Effector memory CD4-positive, alpha-beta T cell (primary cell): ENCODE results near the gene SRGAP3.

Source experiments
- DNase-seq, 3 donors: peaks; one replicate each; pipeline ENCODE4 v3.0.0-alpha.2; 2020
- H3K27ac ChIP-seq: 2 replicates; pipeline ENCODE4 v1.7.0; 2013; ENCODE audit warnings: mild to moderate bottlenecking, low read length, moderate library complexity; ENCODE audit not compliant: insufficient read depth, poor library complexity, severe bottlenecking
- H3K27me3 ChIP-seq: replicated peaks from 2 replicates; pipeline ENCODE4 v1.7.0; 2013; ENCODE audit warnings: mild to moderate bottlenecking, low read length; ENCODE audit not compliant: insufficient read depth, control insufficient read depth, poor library complexity, severe bottlenecking
- H3K36me3 ChIP-seq: 2 replicates; pipeline ENCODE4 v1.7.0; 2013; ENCODE audit warnings: mild to moderate bottlenecking, low read length, moderate library complexity; ENCODE audit not compliant: control insufficient read depth, insufficient read depth
- H3K4me1 ChIP-seq: 2 replicates; pipeline ENCODE4 v1.7.0; 2013; ENCODE audit warnings: low read length, mild to moderate bottlenecking; ENCODE audit not compliant: control insufficient read depth, insufficient read depth, poor library complexity, severe bottlenecking
- H3K4me3 ChIP-seq: 2 replicates; pipeline ENCODE4 v1.7.0; 2013; ENCODE audit warnings: low read length, low read depth, mild to moderate bottlenecking; ENCODE audit not compliant: insufficient read depth, poor library complexity, severe bottlenecking
- H3K9me3 ChIP-seq: 2 replicates; pipeline ENCODE4 v1.7.0; 2013; ENCODE audit warnings: mild to moderate bottlenecking, low read length, moderate library complexity; ENCODE audit not compliant: control insufficient read depth

SRGAP3 gene

GRCh38 chr3:9142362-9142761, 107.1 kb downstream of the SRGAP3 start:
- no peaks in the 10 kb centered on the region for H3K9me3 ChIP-seq
- no peak overlapping the region for H3K4me3 ChIP-seq
- DNase-seq, result no peak
- no peaks in the 10 kb centered on the region for H3K36me3 ChIP-seq
- no peaks in the 10 kb centered on the region for H3K4me1 ChIP-seq
- H3K27me3 ChIP-seq, result no peaks in the 10 kb centered on the region
- no peak overlapping the region for H3K27ac ChIP-seq

DNA sequence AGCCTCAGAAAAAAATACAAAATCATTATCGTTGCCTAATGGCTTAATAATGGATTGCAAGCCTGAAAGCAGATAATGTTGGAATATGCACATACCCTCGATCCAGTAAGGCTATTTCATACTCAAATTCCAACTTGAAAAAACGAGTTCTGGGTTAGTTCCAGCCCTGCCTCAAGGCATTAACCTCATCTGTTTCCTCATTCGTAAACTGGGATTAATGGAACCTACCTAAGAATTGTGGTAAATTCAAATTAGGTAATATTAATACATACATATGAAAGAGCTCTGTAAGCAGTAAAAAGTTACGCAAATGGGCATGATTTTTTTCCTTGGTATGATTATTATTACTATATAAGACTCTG, 107.5 kb downstream of the SRGAP3 start:
- Histone ChIP-seq H3K4me3 (no peak overlapping the region), H3K27ac (no peak overlapping the region), H3K4me1 (no peaks in the 10 kb centered on the region), H3K9me3 (no peaks in the 10 kb centered on the region), H3K27me3 (no peaks in the 10 kb centered on the region), H3K36me3 (no peaks in the 10 kb centered on the region)
- DNase-seq, result no peak

- no peaks in the 10 kb centered on the region for H3K9me3 ChIP-seq
- H3K4me1 ChIP-seq, result no peaks in the 10 kb centered on the region
- no peak for DNase-seq
- H3K27me3 ChIP-seq, result no peaks in the 10 kb centered on the region
- no peak overlapping the region for H3K27ac ChIP-seq
- H3K36me3 ChIP-seq, result no peaks in the 10 kb centered on the region
- no peak overlapping the region for H3K4me3 ChIP-seq
Measured at GRCh38 chr3:9139366-9139765, 110.1 kb downstream of the SRGAP3 start.

- no peak overlapping the region for H3K27ac ChIP-seq
- H3K36me3 ChIP-seq, result no peaks in the 10 kb centered on the region
- H3K4me3 ChIP-seq, result no peak overlapping the region
- no peak for DNase-seq
- no peaks in the 10 kb centered on the region for H3K9me3 ChIP-seq
- H3K4me1 ChIP-seq, result no peaks in the 10 kb centered on the region
- no peaks in the 10 kb centered on the region for H3K27me3 ChIP-seq
Measured at GRCh38 chr3:9137676-9138075, 111.8 kb downstream of the SRGAP3 start.

DNA sequence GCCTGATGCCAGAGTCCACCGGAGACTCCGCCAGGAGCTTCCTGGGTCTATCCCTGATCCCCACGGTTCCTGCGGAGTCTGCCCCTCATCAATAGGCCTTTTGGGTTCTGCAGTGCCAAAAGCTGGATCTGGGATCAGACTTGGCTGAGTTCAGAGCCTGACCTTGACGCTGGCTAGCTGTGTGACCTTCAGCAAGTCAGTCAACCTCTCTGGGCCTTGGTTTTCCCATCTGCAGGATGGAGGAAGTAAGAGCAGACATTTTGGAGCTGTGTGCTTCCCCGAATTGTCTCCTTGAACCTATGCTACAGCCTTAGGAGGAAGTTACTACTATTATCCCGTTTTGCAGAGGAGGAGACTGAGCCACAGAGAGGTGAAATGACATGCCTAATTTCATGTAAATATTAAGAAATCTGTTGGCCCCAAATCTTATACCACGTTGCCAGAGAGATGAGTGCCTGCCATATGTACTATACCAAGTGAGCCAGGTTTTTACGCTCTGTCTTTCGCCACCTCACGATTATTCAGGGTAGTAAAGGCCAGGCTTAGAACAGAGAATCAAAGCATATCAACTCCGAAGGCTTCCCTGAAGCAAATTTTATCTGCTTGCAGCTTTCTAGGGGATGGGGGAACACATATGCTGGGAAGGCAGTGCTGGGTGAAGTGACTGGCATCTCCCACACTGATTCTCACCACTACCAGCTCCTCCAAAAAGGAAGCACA, 112.5 kb downstream of the SRGAP3 start:
- no peak overlapping the region for H3K27ac ChIP-seq
- no peaks in the 10 kb centered on the region for H3K36me3 ChIP-seq
- no peaks in the 10 kb centered on the region for H3K9me3 ChIP-seq
- H3K4me3 ChIP-seq, result no peak overlapping the region
- no peaks in the 10 kb centered on the region for H3K4me1 ChIP-seq
- DNase-seq, result no peak
- H3K27me3 ChIP-seq, result no peaks in the 10 kb centered on the region

- Histone ChIP-seq H3K27me3 (no peaks in the 10 kb centered on the region), H3K4me1 (no peaks in the 10 kb centered on the region), H3K4me3 (no peak overlapping the region), H3K9me3 (no peaks in the 10 kb centered on the region), H3K36me3 (no peaks in the 10 kb centered on the region), H3K27ac (no peak overlapping the region)
- DNase-seq, result no peak
Measured at GRCh38 chr3:9135930-9136525, 113.4 kb downstream of the SRGAP3 start.

DNA sequence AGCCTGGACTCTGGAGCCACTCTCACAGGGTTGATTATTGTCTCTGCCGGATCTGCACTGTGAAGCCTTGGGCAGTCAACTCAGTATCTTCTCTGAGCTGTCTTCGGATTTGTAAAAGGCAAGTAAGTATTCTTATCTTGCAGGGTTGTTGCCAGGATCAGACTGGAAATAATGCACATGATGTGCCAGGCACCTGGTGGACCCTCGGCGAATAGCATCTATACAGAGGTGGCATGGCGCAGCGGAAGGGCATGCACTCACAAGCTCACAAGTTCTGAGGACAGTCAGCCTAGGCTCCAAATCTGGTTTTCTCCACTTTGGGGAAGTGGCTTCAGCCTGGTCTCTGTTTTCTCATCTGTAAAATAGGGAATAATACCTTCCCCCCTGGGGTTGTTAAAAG, 113.9 kb downstream of the SRGAP3 start:
- Histone ChIP-seq H3K27ac (no peak overlapping the region), H3K9me3 (no peaks in the 10 kb centered on the region), H3K4me1 (no peaks in the 10 kb centered on the region), H3K36me3 (no peaks in the 10 kb centered on the region), H3K4me3 (no peak overlapping the region), H3K27me3 (no peaks in the 10 kb centered on the region)
- DNase-seq, result no peak

- H3K27me3 ChIP-seq, result no peaks in the 10 kb centered on the region
- H3K9me3 ChIP-seq, result no peaks in the 10 kb centered on the region
- no peak overlapping the region for H3K27ac ChIP-seq
- no peak for DNase-seq
- H3K4me3 ChIP-seq, result no peak overlapping the region
- no peaks in the 10 kb centered on the region for H3K4me1 ChIP-seq
- H3K36me3 ChIP-seq, result no peaks in the 10 kb centered on the region
Measured at GRCh38 chr3:9133656-9134055, 115.8 kb downstream of the SRGAP3 start.

DNA sequence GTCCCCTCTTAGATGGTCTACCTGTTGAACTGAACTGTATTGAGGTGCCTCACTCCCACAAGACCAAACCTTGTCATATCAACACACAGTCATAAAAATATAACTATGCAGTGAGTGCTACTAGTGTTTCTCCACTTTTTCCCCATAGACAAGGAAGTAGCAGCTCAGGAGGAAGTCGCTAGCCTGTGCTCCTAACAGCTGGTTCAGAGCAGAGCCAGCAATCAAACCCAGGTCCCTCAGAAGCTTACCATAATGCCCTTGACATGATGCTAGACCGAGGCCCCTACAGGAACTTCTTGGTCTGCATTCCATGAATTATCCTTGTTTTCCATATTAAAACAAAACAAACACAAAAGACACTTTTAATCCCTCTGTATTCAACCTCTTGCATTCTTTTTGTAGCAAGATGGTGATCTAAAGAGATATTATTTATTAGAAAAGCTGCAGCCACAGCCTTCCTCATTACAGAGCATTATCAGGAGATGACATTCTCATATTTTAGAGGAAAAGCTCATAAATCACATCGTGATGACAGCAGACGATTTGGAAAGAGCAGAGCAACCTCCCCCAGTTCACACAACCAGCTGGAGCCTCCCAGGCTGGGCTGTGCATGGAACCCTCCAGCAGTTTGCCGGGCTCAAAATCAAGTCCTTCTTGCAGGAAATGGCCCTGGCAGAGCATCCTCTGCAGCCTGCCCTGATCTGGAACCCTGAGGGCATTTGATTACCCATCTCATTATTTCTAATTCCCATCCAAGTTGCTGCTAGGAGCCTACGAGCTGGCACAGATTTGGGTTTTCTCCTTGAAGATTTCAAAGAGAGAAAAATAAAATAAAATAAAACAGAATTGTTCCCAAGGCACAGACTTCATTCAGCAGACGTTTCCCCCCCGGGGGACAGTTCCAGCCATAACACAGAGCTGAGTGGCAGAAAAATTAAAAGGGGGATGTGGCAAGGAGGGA, 118.8 kb downstream of the SRGAP3 start:
- Histone ChIP-seq H3K4me1 (no peaks in the 10 kb centered on the region), H3K27ac (no peak overlapping the region), H3K36me3 (no peaks in the 10 kb centered on the region), H3K9me3 (no peaks in the 10 kb centered on the region), H3K4me3 (no peak overlapping the region), H3K27me3 (no peaks in the 10 kb centered on the region)
- no peak for DNase-seq

DNA sequence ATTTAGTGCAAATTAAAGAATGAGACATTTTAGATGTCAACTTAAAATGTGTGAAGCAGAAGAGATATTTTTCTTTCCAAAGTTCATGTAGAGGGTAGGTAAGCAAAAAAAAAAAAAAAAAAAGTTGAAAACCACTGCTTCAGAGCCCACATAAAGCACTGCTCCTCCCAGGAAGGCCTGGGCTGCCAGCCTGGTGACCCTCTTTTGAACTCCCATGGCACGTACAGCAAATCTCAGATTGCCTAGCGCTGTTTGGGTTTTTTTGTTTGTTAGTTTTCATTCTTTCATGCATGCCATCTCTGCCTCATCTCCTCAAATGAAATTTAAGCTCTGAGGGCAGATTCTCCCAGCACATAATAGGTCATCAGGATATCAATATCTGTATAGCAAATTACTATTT, 120.1 kb downstream of the SRGAP3 start:
- Histone ChIP-seq H3K36me3 (no peaks in the 10 kb centered on the region), H3K27ac (no peak overlapping the region), H3K9me3 (no peaks in the 10 kb centered on the region), H3K4me3 (no peak overlapping the region), H3K4me1 (no peaks in the 10 kb centered on the region), H3K27me3 (no peaks in the 10 kb centered on the region)
- no peak for DNase-seq
